Panc1 (cell line): ENCODE results near the gene FCMR. TPM values are rescaled to one million over a fixed set of nuclear protein-coding genes. Genes with fewer than 3 reads are reported as not detected.

Experiments
- ATAC-seq: fragments of 200-7000 bp; cut with Tn5 transposase; 2 replicates; pipeline ENCODE4 v1.9.1; 2020; ENCODE audit warnings: mild to moderate bottlenecking, moderate library complexity
- BruUV-seq: library from RNA; stranded (reverse); fragments of 400-500 nt; replicated peaks from 2 replicates; lab custom pipeline; 2021; lab: Mats Ljungman, UMichigan
- CTCF ChIA-PET: fragments of 300-600 bp; sonication (Branson Sonifier 250); formaldehyde crosslinking; loops from one replicate; lab custom pipeline; 2022; ENCODE audit warnings: antibody characterized with exemption; lab: Charles Lee
- POLR2A ChIA-PET: fragments of 300-600 bp; sonication (Branson Sonifier 250); formaldehyde crosslinking; loops from one replicate; lab custom pipeline; 2022; ENCODE audit warnings: antibody characterized with exemption; lab: Charles Lee
- DNase-seq: peaks from one replicate; pipeline ENCODE4 v3.0.0-alpha.2; 2010; ENCODE audit warnings: low read depth, low spot score
- H3K27ac ChIP-seq: 2 replicates; pipeline ENCODE4 v1.5.1; 2011; ENCODE audit warnings: mild to moderate bottlenecking, low read length, inconsistent platforms
- H3K27me3 ChIP-seq: fragments of 200-500 bp; sonication (Bioruptor generic); 2 replicates; pipeline ENCODE4 v1.6.0; 2014; ENCODE audit warnings: low read length, inconsistent platforms; ENCODE audit not compliant: control insufficient read depth, insufficient read depth
- H3K36me3 ChIP-seq: fragments of 200-500 bp; sonication (Bioruptor generic); 2 replicates; pipeline ENCODE4 v1.5.1; 2014; ENCODE audit warnings: inconsistent platforms, mild to moderate bottlenecking, low read length, moderate library complexity; ENCODE audit not compliant: control insufficient read depth, insufficient read depth
- H3K4me1 ChIP-seq: 2 replicates; pipeline ENCODE4 v1.5.1; 2011; ENCODE audit warnings: inconsistent platforms, mild to moderate bottlenecking, low read length, moderate library complexity; ENCODE audit not compliant: control insufficient read depth, insufficient read depth
- H3K4me3 ChIP-seq, 2 experiments: 2 replicates each; pipeline ENCODE4 v1.5.1; 2011 to 2012; ENCODE audit warnings: low read depth in 2 of 2, low read length in 2 of 2, mild to moderate bottlenecking in 2 of 2, inconsistent platforms in 1 of 2, moderate library complexity in 1 of 2
- H3K9me3 ChIP-seq: fragments of 200-500 bp; sonication (Bioruptor generic); 2 replicates; pipeline ENCODE4 v1.5.1; 2014; ENCODE audit warnings: low read depth, mild to moderate bottlenecking, inconsistent platforms, low read length, moderate library complexity; ENCODE audit not compliant: control insufficient read depth, insufficient read depth
- POLR2AphosphoS5 ChIP-seq: IDR thresholded peaks from 2 replicates; pipeline ENCODE4 v1.6.1; 2012; ENCODE audit warnings: mild to moderate bottlenecking, low read depth, low read length, moderate library complexity
- SIN3A ChIP-seq: IDR thresholded peaks from 2 replicates; pipeline ENCODE4 v1.6.1; 2012; ENCODE audit warnings: low read depth, mild to moderate bottlenecking, low read length, moderate library complexity, borderline replicate concordance; ENCODE audit not compliant: insufficient read depth
- TCF7L2 ChIP-seq: IDR thresholded peaks from 2 replicates; pipeline ENCODE4 v1.6.1; 2011; ENCODE audit warnings: mild to moderate bottlenecking, low read depth, low read length, inconsistent platforms
- in situ Hi-C: cut with HindIII; loops from 2 replicates; pipeline ENCODE4 v1.10.0; 2016; ENCODE audit warnings: low sequenced_read_pairs, low pct_unique_long_range_greater_than_20kb
- intact Hi-C: fragments of 100-400 bp; cut with micrococcal nuclease; formaldehyde crosslinking; loops from one replicate; pipeline ENCODE4 v1.10.0; 2022; ENCODE audit not compliant: unreplicated experiment
- total RNA-seq: library from RNA; stranded (reverse); gene quantifications from one replicate; pipeline ENCODE4 v1.2.1, GENCODE V29; 2021; ENCODE audit not compliant: unreplicated experiment
- TF ChIP-seq, protein P1 (sequence below): fragments of 450-650 bp; IDR thresholded peaks from 2 replicates; pipeline ENCODE4 v1.5.1; 2017; ENCODE audit warnings: mild to moderate bottlenecking
- TF ChIP-seq, protein P2 (sequence below), 2 experiments: IDR thresholded peaks; 2 replicates each; pipeline ENCODE4 v1.6.1; 2011 to 2012; ENCODE audit warnings: low read depth in 2 of 2, control low read depth in 1 of 2, low read length in 1 of 2, mild to moderate bottlenecking in 1 of 2, moderate library complexity in 1 of 2; ENCODE audit not compliant: insufficient read depth in 1 of 2

FCMR gene
- total RNA-seq, 1 experiment from 2014 or later: 0.41 TPM

DNA sequence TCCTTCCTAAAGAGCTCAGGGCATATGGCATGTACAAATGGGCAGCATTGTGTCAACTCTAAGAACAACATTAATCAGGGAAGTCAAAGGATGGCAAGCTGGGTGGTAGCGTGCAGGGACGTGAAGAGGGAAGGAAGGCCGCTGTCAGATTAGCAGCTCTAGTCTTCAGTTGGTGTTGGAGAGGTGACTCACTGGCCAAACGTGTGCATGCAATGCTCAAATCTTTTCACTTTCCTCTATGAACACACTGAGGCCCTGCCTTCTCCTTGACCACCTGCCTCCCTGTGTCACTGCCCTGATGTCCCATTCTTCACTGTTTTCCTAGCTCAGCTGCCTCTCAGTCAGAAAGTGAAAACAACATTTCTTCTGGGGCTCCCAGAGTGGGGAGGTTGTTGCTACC lies 30.4 kb upstream of the FCMR start:
- BruUV-seq: no TSS peak
- DNase-seq (no peak), ATAC-seq (no peak)
- no peaks in the 10 kb centered on the region for H3K4me1 ChIP-seq
- no peaks in the 10 kb centered on the region for H3K27me3 ChIP-seq
- no peaks in the 10 kb centered on the region for H3K36me3 ChIP-seq
- intact Hi-C loops (no loop called here), in situ Hi-C loops (no loop called here)
- CTCF ChIA-PET: no interaction called here
- H3K27ac ChIP-seq: no peak overlapping the region
- TF ChIP-seq SIN3A (no peak), POLR2AphosphoS5 (no peak), TCF7L2 (no peak)
- TF ChIP-seq, protein P1, sequence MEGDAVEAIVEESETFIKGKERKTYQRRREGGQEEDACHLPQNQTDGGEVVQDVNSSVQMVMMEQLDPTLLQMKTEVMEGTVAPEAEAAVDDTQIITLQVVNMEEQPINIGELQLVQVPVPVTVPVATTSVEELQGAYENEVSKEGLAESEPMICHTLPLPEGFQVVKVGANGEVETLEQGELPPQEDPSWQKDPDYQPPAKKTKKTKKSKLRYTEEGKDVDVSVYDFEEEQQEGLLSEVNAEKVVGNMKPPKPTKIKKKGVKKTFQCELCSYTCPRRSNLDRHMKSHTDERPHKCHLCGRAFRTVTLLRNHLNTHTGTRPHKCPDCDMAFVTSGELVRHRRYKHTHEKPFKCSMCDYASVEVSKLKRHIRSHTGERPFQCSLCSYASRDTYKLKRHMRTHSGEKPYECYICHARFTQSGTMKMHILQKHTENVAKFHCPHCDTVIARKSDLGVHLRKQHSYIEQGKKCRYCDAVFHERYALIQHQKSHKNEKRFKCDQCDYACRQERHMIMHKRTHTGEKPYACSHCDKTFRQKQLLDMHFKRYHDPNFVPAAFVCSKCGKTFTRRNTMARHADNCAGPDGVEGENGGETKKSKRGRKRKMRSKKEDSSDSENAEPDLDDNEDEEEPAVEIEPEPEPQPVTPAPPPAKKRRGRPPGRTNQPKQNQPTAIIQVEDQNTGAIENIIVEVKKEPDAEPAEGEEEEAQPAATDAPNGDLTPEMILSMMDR: no peak
- TF ChIP-seq, protein P2, sequence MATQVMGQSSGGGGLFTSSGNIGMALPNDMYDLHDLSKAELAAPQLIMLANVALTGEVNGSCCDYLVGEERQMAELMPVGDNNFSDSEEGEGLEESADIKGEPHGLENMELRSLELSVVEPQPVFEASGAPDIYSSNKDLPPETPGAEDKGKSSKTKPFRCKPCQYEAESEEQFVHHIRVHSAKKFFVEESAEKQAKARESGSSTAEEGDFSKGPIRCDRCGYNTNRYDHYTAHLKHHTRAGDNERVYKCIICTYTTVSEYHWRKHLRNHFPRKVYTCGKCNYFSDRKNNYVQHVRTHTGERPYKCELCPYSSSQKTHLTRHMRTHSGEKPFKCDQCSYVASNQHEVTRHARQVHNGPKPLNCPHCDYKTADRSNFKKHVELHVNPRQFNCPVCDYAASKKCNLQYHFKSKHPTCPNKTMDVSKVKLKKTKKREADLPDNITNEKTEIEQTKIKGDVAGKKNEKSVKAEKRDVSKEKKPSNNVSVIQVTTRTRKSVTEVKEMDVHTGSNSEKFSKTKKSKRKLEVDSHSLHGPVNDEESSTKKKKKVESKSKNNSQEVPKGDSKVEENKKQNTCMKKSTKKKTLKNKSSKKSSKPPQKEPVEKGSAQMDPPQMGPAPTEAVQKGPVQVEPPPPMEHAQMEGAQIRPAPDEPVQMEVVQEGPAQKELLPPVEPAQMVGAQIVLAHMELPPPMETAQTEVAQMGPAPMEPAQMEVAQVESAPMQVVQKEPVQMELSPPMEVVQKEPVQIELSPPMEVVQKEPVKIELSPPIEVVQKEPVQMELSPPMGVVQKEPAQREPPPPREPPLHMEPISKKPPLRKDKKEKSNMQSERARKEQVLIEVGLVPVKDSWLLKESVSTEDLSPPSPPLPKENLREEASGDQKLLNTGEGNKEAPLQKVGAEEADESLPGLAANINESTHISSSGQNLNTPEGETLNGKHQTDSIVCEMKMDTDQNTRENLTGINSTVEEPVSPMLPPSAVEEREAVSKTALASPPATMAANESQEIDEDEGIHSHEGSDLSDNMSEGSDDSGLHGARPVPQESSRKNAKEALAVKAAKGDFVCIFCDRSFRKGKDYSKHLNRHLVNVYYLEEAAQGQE (IDR thresholded peaks at IDR 0.05; ENCODE audit: insufficient read depth in 1 of 2, low read depth in 2 of 2, low read length in 1 of 2): no peak
- no peak overlapping the region for H3K4me3 ChIP-seq
- POLR2A ChIA-PET: interaction anchor here (0.6 kb wide), 1 partner anchor 10 kb away, joined by 5 read pairs; no protein-coding TSS in a partner anchor
- no peaks in the 10 kb centered on the region for H3K9me3 ChIP-seq

DNA sequence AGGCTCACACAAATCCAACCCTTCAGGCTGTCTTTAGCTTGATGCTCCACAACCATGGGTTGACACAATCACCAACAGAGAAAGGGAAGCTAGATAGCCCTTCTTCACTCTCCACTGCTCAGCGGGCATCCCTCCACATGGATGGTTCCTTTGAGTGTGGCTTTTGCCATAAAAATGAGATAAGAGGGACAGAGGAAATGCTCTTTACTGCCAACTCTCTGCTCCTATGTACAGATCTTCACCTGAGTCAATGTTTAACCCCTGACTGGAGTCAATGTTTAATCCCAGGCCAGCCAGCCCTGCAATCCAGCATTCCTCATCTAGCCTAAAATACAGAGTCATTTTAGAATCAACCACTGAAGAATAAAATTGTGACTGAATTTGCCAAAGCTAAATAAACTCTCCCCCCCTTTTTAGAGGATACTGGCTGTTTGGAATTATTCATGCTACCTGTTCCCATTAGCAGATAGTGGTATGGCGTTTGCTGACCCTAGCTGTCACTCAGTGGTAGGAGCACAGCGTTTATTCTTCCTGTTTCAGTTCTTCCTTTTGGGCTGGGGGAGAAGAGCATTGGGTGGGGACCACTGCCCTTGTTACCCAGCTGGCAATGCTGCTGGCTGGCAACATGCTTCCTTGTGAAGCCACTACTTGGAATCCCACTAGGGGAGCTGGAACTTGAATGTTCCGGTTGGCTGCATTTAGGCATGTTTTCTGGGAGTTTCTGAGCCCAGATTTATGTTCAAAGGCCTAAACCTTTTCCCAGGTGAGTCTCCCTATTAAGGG lies 29.8 kb upstream of the FCMR start:
- H3K36me3 ChIP-seq: no peaks in the 10 kb centered on the region
- no peak overlapping the region for H3K4me3 ChIP-seq
- no peaks in the 10 kb centered on the region for H3K27me3 ChIP-seq
- TF ChIP-seq, protein P2 (IDR thresholded peaks at IDR 0.05; ENCODE audit: insufficient read depth in 1 of 2, low read depth in 2 of 2, low read length in 1 of 2): no peak
- TF ChIP-seq POLR2AphosphoS5 (no peak), TCF7L2 (no peak), SIN3A (no peak)
- TF ChIP-seq, protein P1: no peak
- no peak for DNase-seq
- no peak overlapping the region for H3K27ac ChIP-seq
- ATAC-seq: no peak
- POLR2A ChIA-PET: no interaction called here
- intact Hi-C loops (no loop called here), in situ Hi-C loops (no loop called here)
- CTCF ChIA-PET: no interaction called here
- BruUV-seq: no TSS peak
- no peaks in the 10 kb centered on the region for H3K9me3 ChIP-seq
- H3K4me1 ChIP-seq: no peaks in the 10 kb centered on the region
